Activated CD8-positive, alpha-beta memory T cell treated with anti-CD3 and anti-CD28 coated beads, Interleukin-2, amount 50 U/mL, for 1 hour (primary cell): ENCODE results near the gene ZNF532.
"Not testable (repeated sequence)": the region's sequence is repeated elsewhere in the genome, so short reads cannot be mapped to it uniquely, and the experiment has no call there.

Experiments used
- DNase-seq: peaks from one replicate; pipeline ENCODE4 v3.0.0-alpha.2; 2020; ENCODE audit errors: extremely low read depth

The ZNF532 gene

GRCh38 chr18:59006461-59007067 lies 141.9 kb downstream of the ZNF532 start:
- DNase-seq, result no peak

GRCh38 chr18:59008302-59008974 lies 143.8 kb downstream of the ZNF532 start:
- DNase-seq, result no peak

GRCh38 chr18:59009846-59010245 lies 145.2 kb downstream of the ZNF532 start:
- DNase-seq, result no peak

- no peak for DNase-seq
These were observed 146.6 kb downstream of the ZNF532 start for GRCh38 chr18:59011289-59011688.

- DNase-seq, result no peak
These were observed 147.1 kb downstream of the ZNF532 start for GRCh38 chr18:59011786-59012185.

- DNase-seq, result no peak
These were observed 148.4 kb downstream of the ZNF532 start for GRCh38 chr18:59012815-59013705.

GRCh38 chr18:59013744-59014143 lies 149.1 kb downstream of the ZNF532 start:
- DNase-seq, result no peak

- no peak for DNase-seq
These were observed 151.0 kb downstream of the ZNF532 start for GRCh38 chr18:59015531-59016152.

- no peak for DNase-seq
These were observed 156.8 kb downstream of the ZNF532 start for GRCh38 chr18:59021500-59021899.

GRCh38 chr18:59022167-59022945 lies 157.7 kb downstream of the ZNF532 start:
- DNase-seq, result no peak

- no peak for DNase-seq
These were observed 160.2 kb downstream of the ZNF532 start for GRCh38 chr18:59024829-59025228.

- not testable (repeated sequence) for DNase-seq
These were observed 160.9 kb downstream of the ZNF532 start for GRCh38 chr18:59025532-59025931.

GRCh38 chr18:59026364-59026763 lies 161.7 kb downstream of the ZNF532 start:
- no peak for DNase-seq

GRCh38 chr18:59026831-59027410 lies 162.2 kb downstream of the ZNF532 start:
- DNase-seq, result no peak

GRCh38 chr18:59029663-59030429 lies 165.2 kb downstream of the ZNF532 start:
- no peak for DNase-seq

GRCh38 chr18:59032308-59032707 lies 167.6 kb downstream of the ZNF532 start:
- no peak for DNase-seq

- DNase-seq, result no peak
These were observed 168.7 kb downstream of the ZNF532 start for GRCh38 chr18:59033359-59033758.

GRCh38 chr18:59033974-59034373 lies 169.3 kb downstream of the ZNF532 start:
- DNase-seq, result no peak

- no peak for DNase-seq
These were observed 170.9 kb downstream of the ZNF532 start for GRCh38 chr18:59035591-59035990.
